Inflammatory macrophage treated with lipopolysaccharide for 4 hours (primary cell): ENCODE measurements around the gene SLC38A9.
"Not testable (repeated sequence)": the region's sequence is repeated elsewhere in the genome, so short reads cannot be mapped to it uniquely, and the experiment has no call there.

Experiments used
- DNase-seq: peaks from one replicate; pipeline ENCODE4 v3.0.0-alpha.2; 2020

SLC38A9 gene, protein sequence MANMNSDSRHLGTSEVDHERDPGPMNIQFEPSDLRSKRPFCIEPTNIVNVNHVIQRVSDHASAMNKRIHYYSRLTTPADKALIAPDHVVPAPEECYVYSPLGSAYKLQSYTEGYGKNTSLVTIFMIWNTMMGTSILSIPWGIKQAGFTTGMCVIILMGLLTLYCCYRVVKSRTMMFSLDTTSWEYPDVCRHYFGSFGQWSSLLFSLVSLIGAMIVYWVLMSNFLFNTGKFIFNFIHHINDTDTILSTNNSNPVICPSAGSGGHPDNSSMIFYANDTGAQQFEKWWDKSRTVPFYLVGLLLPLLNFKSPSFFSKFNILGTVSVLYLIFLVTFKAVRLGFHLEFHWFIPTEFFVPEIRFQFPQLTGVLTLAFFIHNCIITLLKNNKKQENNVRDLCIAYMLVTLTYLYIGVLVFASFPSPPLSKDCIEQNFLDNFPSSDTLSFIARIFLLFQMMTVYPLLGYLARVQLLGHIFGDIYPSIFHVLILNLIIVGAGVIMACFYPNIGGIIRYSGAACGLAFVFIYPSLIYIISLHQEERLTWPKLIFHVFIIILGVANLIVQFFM

DNA sequence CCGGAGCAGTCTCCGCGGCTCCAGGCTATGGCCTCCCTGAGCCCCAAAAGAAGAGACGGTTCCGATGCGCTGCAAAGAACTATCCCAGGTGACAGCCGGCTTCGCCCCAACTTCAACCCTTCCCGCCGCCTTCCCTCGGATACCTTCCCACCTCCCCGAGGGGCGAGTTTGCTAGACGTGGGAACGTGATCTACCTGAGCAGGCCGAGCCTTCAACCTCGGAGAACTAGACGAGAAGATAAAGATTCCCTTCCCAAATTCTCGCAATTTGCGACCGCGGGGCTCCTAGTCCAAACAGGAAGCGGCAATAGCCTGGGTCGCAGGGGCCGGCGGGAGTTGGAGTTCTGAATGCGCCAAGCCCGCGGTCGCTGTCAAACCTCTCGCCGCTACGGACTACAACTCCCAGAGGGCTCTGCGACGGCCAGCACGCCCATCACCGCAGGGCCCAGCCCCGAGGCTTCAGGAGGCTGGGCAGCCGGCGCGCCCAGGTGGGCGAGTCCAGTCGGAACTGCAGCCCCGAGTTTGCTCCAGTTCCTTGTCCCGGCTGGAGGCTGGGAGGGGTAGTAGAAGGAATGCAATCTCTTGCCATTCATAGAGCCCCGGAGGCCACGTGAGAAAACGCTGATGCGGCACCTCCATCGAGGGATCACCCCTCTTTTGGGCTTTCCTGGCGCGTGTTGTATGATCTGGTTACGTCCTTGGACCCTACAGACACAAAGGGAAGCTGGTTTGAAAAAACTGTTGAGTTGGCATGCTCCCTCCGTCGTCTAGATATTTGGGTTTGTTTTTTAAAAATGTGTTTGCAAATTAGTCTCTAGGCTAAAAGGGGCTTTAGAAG is at the start of gene SLC38A9:
SLC38A9 (minus strand) TSS at position 302 of the 837 bp plus-strand sequence. CDS start 14,366 bp downstream, outside the sequence.
- DNase-seq = peak; percentile 96

DNA sequence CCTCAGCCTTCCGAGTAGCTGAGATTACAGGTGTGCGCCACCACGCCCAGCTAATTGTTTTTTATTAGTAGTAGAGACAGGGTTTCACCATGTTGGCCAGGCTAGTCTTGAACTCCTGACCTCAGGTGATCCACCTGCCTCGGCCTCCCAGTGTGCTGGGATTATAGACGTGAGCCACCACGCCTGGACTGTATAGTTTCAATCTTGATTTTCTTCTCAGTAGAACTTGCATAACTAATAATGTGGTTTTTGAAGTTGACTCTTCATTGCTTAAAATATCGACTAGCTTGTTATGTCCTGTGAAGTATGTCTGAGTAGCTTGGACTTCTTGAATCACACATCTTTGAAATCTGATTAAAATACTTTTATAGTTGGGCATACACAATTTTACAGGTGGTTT is 49.6 kb upstream of the SLC38A9 start:
- not testable (repeated sequence) for DNase-seq

DNA sequence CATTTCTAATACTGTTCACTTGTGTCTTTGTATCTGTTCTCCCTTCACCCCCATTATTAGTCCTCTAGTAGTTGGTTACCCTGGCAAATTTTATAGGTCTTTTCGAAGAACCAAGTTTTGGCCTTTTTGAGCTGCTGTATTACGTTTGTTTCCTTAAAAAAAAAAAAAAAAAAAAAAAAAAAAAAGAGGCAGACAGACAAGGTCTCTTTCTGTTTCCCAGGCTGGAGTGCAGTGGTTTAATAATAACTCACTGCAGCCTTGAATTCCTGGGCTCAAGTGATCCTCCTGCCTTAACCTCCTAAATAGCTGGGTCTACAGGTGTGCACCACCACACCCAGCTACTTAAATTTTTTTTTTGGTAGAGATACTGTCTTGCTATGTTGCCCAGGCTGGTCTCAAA is 46.6 kb upstream of the SLC38A9 start:
- DNase-seq = no peak

DNA sequence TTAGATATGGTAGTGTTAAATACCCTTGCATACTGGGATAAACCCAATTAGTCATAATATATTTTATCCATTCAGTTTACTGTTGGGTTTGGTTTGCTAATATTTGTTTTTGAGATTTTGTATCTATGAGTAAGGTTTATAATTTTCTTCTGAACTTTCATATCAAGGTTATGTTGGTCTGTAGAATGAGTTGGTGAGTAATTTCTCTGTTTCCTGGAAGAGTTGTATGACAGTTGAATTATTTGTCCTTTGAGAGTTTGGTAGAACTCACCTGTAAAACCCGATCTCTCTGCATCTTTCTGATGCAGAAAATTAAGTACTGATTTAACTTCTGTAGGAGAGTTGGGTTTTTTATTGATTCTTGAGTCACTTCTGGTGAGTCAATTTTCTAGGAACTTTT is 46.1 kb upstream of the SLC38A9 start:
- no peak for DNase-seq

DNA sequence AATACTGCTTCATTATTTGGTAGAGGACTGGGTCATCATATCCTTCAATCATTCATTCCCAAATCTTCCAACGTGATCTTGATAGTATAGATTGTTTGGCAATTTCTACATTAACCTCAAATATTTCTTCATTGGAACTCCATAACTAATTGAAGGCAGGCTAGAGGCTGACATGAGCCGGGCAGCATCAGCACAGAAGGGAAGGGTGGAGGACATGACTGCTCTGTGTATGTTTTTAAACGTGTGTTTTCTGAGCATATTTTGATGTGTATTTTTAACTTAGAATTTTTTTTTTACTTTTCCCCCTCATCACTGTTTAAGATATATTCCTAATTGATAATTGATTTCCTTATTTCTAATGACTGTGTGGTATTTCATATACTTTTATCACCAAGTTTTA is 38.4 kb upstream of the SLC38A9 start:
- DNase-seq = no peak

DNA sequence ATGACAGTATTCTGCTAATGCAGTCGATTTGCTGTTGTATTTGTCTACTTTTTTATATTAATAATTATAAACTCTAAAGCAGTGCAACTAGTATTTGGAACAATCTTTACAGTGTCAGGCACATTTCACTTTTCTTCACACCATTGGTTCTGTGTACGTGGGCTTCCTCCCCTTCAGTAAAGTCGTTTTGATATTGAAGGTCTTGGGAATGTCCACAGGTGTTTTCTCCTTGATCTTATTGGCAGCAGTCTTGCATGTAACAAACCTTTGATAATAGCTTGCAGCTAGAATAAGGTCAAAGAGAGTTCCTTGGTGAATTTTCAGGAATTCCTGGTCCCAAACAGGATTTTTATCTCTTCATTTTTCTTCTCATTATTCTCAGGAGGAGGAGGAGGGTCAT is 37.9 kb upstream of the SLC38A9 start:
- no peak for DNase-seq

DNA sequence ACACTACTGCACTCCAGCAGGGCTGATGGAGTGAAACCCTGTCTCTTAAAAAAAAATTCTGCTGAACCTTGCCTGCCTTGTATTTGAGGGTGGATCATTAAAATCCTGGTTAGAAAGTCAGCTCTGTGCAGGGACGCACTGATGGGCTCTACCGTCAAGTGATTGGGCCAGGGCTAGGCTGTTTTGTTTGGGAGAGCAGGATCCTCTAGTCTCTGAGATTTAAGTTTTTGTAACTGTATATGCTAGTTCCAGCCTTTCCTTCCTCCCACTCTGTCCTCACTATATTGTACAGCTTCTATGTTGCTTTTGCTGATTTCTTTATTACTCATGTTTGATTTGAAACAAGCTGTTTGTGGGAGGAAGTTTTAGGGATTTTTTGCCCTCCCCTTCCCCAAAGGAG is 37.3 kb upstream of the SLC38A9 start:
- DNase-seq = no peak

DNA sequence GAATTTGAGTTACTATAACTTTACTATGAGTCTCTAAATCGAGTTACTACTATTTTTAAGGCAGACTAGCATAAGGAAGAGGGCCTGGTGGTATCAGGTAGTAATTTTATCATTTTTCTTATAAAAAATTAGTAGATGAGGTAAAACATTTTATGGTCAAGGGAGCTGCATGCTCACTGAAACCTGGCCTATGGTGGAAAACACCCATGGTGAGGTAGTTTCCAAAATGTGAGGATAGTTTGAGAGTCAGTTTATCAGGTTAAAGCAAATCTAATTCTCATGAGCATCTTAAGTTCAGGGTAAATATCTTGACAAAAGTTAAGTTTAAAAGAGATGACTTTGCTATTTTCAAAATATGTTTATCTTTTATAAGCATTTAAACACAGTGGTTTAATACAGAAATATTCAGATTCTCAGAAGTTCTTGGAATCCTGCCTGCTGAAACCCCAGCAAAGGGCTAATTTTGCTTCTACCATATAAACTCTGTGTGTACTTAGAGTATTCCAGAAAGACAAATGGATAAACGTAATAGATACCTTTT is 35.7 kb upstream of the SLC38A9 start:
- DNase-seq = no peak

DNA sequence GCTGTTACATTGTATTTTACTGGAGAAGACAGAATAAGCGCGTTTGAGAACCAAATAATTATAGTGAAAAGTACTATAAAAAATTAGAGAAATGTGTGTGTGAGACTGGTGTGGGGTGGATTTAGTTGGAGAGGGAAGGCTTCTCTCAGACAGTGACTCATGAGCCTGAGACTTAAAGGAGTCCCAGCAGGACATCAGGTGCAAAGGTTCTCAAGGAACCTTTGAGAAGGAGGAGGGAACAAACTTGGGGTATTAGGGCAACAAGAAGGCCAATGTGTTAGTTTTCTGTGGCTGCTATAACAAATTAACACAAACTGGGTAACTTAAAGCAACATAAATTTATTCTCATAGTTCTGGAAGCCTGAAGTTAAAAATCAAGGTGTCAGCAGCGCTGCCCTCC is 30.7 kb upstream of the SLC38A9 start:
- no peak for DNase-seq

DNA sequence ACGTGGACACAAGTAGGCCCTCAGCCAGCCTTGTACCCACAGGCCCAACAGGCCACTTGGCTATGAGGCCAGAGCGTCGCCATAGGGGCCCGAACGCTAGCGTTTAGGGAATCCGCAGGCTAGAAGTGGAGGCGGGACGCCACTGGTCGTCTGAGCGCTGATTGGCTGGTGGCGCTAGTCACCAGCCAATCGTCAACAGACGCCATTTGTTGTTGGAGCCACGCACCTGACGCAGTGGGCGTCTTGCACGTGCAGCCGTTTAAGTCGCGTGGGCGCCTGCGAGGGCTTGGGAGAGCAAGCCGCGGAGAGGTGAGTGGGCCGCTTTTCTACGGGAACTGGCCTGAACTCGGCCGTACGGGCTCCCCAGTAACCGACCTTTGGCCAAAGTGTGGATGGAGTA is 25.7 kb upstream of the SLC38A9 start, which contains the start of gene DDX4:
DDX4 (plus strand) TSS at position 269 of the 400 bp plus-strand sequence. CDS start 903 bp downstream, outside the sequence.
- DNase-seq = no peak

DNA sequence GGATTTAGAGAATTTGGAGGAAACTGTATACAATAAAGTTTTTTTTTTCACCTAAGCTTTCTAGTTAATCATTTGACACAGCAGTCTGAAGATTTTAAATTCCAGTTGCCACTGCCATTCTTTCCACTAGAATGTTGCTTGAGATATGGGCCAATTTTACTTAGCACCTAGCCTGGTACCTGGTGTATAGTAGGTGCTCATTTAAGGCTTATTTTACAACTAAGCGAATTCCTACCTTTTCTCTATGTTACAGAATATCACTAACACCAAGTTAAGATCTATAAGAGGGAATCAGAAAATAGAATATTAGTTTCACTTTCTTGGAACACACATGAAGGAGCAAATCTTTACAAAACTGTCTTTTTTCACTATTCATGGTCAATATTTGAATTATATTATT is 22.5 kb upstream of the SLC38A9 start:
- no peak for DNase-seq

DNA sequence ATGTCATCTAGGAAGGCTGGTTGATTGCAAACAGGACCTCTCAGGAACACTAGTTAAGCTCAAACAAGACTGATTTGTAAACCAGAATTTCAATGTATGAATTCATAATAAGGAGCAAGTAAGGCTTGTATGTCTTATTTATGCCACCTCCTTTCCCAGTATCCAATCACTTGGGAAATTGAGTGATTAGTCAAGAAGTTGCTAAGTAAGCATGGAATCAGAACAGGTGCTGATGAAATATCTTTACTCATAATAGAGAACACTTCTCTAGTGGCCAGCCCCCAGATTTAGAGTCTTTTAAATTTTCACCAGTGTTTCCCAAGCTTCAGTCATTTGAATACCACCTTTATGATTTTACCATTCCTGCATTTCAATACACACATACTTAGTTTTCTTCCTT is 20.5 kb upstream of the SLC38A9 start:
- DNase-seq = no peak

DNA sequence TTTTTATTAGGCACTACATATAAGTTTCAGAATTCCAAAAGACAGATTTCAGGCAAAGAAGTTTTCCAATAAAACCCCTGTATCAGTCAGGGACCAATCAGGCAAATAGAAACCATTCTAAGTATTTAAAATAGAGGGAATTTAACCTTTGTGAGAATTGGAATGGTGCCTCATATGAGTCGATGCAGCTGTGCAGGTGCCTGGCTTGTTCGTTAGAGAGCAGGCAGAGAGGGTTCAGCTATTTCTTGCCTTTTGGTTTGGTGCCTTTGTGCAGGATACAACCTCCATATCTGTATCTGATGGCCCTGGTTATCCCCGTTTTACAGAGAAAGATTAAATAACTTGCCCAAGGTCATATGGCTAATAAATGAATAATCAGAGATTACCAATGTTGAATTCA is 19.7 kb upstream of the SLC38A9 start:
- no peak for DNase-seq

DNA sequence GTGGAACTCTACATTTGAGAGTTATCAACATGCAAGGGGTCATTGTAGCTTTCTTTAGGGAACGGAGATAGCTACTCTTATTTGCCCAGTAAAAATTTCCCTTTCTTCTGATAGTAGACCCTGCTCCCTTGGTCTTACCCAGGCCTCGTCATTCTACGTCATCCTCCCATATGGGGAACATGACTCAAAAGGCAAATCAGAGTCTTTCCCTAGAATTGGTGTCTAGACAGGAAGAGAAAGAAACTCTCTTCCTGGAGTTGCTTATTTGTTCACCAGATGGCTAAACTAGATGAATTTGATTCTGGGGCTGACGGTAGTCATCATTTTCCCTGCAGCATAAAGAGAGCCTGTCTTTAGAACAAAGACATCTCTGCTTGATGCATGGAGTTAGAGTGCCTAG is 12.2 kb upstream of the SLC38A9 start:
- no peak for DNase-seq

DNA sequence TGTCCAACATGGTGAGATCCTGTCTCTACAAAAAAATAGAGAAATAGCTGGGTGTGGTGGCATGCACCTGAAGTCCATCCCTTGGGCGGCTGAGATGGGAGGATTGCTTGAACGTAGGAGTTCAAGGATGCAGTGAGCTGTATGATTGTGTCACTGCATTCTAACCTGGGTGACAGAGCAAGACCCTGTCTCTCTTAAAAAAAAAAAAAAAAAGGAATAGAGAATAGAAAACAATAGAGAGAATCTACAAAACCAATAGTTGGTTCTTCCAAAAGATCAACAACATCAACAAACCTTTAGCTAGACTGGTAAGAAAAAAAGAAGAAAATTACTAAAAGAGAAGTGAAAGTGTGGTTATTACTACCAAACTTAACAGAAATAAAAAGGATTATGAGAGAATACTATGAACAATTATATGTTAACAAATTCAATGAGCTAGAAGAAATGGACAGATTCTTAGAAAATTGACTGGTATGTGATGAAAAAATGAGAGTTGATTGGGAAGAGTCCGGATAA is 8.1 kb upstream of the SLC38A9 start:
- DNase-seq = no peak

DNA sequence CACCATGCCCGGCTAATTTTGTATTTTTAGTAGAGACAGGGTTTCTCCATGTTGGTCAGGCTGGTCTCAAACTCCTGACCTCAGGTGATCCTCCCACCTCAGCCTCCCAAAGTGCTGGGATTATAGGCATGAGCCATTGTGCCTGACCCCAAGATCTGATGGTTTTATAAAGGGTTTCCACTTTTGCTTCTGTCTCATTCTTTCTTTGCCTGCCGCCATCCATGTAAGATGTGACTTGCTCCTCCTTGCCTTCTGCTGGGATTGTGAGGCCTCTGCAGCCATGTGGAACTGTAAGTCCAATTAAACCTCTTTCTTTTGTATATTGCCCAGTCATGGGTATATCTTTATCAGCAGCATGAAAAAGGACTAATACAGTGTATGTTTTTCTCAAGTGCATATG is 6.9 kb upstream of the SLC38A9 start:
- not testable (repeated sequence) for DNase-seq

DNA sequence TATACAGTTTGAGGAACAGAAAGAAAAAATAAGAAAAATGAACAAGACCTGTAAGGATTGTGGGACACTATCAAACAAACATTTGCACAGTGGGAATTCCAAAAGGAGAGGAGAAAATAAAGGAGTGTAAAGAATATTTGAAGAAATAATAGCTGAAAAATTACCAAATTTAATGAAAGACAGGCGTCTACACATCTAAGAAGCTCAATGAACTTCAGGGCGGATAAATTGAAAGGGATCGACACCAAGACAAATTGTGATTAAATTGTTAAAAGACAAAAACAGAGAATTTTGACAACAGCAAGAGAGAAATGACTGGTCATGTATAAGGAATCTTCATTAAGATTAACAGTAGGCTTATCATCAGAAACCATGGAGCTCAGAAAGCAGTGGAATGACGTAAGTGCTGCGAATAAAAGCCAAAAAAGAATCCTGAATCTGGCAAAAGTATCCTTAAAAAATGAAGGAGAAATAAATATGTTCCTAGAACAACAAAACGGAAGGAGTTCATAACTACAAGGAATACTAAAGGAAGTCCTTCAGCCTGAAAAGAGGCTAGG is 3.5 kb upstream of the SLC38A9 start:
- DNase-seq = no peak

DNA sequence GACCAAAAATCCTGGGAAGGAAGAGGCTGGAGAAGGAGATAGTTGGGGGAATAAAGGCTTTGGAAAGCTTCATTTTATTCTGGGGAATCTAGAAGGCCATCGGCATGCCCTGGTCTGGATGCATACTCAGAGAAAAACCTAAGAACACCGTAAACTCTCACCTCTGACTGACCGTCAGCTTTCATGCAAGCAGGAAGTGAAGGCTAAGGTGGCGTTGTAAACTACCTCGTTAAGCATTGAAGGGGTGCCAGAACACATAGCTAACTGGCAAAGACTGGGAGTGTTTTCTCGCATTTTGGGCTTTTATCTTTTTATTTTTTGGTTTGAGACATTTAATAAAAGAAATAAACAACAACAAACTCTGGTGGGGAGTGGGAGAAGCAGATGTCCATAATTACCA is 2.6 kb upstream of the SLC38A9 start:
- no peak for DNase-seq

DNA sequence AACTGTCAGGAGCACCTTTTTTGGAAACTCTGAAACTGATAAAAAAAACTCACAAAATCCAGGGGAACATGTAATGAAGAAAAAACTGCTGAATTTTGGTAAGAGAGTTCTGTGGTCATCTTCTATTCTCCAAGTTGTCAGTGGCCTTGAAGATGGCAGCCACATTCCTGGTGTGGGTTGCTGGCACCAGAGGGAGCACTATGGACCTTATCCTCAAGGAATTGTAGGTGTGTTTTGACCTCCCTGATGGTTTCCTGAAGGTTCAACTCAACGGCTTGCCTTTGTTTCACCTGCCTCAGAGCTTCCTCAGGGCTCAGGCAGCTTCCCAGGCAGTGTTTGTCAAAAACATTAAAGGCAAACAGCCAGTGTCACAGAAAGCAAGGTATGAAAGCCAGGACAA is 2.2 kb upstream of the SLC38A9 start:
- DNase-seq = no peak

DNA sequence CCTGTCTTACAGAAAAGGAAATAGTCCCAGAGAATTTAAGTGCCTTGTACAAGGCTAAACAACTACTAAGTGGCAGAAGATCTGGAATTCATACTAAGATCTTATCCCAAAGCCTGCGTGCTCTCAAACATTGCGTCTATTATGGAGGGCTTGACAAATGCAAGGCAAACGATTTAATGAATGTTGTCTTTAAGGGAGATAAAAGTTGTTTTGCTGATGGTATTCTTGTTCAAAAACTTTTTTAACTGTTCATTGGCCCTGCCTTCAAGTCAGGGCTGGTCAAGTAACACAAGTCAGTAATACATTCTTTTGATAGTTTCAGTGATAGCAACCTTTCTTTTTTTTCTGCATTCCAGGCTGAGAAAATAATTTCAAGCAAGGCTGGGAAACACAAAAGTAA is 1.7 kb upstream of the SLC38A9 start:
- no peak for DNase-seq

DNA sequence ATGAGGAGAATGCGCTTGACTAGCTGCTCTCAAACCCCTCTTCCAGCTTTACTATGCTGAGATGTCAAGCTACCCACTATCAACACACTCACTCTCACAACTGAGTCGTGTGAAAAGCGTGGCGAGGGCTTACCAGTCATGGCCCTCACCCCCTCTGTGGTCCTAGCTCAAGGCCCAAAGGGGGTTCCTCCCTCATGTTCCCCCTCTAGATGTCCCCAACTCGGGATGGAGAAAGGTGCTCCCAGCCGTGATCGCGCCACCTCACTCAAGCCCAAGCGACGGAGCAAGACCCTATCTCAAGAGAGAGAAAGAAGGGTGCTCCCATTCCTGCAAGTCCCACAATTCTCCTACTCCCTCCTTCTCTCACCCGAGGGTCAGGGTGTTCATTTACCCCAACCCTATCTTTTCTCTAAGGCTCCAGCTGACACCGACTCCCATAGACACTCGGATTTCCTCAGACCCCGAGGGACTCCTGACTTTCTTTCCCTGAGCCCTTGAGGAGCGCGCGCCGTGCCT is 559 bp downstream of the SLC38A9 start:
- DNase-seq = no peak

DNA sequence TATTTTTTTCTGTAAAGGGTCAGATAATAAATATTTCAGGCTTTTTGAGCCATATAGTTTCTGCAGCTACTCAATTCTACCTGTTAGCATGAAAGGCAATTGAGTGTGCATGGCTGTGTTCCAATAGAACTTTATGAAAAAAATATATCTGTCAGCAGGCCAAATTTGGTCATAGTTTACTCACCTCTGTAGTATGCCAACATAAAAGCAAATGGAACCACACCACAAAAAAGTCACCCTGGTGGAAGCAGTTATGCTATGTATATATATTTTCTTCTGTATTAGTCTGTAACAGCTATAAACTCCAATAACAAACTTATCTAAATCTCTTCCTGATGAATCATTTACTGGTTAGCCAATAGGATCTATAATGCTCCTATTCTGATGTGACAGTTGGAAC is 3.4 kb downstream of the SLC38A9 start:
- no peak for DNase-seq

DNA sequence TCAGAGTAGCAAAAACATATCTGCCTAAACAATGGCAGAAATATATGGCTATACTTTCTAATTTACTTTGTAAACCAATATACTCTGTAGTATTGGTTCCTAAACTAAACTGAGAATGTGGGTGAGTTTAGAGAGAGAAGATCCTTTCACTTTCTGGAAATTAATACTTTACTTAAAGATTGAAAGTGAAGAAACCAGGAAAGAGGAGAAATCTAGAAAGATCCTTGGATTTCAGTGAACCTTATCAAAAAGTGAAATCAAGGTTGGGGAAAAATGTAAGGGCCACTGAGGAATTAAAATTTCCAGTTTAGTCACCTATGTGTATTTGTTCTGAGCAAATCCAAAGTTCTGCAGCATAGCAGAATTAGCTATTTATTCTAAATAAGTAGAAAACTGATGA is 5.9 kb downstream of the SLC38A9 start:
- no peak for DNase-seq
